GM19025 (cell line): ENCODE results near the gene NGEF.

Experiments used
- ATAC-seq: cut with Tn5 transposase; IDR thresholded peaks from one replicate; pipeline ENCODE4 v1.9.1; 2021; ENCODE audit warnings: mild to moderate bottlenecking, low read depth, moderate library complexity; ENCODE audit not compliant: unreplicated experiment

NGEF gene

GRCh38 chr2:232876161-232876977, 136.7 kb downstream of the NGEF start:
- no peak for ATAC-seq

DNA sequence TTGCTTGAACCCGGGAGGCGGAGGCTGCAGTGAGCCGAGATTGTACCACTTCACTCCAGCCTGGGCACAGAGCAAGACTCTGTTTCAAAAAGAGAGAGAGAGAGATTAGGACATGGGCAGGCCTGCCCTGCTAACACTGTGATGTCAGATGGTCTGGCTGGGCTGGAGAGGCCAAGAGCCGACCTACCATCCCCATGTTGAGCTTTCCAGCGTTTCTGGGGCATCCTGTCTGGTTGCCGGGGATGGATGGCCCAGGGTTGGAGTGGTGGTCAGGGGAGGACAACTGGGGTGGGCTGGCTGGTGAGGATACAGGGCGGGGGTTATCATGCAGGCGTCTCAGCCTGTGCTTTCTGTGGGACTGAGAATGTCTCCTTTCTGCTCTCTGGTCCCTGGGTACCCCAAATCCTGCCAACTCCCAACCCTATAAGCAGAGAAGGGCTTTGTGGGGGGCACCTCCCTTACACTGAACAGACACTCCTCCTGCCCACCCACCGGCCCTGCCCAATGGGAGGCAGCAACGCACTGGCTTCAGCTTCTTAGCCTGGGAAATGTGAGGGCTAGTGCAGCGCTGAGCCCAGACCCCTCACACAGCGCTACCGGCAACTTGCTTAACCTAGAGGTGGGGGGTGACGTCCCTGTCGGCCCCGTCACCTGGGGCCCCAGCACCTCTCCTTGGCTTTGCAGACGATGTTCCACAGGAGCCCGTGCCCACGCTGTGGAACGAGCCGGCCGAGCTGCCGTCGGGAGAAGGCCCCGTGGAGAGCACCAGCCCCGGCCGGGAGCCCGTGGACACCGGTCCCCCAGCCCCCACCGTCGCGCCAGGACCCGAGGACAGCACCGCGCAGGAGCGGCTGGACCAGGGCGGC, 137.6 kb downstream of the NGEF start:
- ATAC-seq, result no peak

GRCh38 chr2:232874677-232875223, 138.3 kb downstream of the NGEF start:
- no peak for ATAC-seq

DNA sequence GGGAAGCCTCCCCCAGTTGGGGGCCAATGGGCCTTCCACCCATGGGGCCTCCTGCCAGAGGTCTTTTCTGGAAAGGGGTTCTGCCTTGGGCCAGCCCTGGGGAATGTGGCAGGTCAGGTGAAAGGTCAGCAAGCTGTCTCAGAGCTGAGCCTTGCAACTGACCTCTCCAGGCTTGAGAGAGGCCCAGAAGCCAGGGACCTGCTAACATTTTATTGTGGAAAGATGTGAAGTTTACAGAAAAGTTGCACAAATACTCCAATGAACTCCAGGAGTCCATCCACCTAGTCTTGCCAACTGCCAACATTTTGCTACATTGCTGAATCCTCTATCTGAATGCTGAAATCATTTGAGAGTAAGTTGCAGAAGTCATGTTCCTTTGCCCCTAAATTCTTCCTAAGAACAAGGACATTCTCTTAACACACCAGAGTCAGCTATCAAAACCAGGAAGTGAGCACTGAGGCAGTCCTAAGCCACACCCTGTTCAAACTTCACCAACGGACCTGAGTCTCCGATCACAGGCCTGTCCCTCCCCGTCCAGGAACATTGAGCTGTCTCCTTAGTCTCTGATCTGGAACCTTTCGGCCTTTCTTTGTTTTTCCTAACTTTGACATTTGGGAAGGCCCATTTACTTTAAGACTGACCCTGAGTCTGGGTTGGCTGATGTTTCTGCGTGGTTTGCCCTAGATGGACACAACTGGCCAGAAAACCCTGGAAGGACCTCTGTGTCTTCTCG, 139.0 kb downstream of the NGEF start:
- ATAC-seq, result no peak

GRCh38 chr2:232873292-232873908, 139.7 kb downstream of the NGEF start:
- ATAC-seq, result no peak

DNA sequence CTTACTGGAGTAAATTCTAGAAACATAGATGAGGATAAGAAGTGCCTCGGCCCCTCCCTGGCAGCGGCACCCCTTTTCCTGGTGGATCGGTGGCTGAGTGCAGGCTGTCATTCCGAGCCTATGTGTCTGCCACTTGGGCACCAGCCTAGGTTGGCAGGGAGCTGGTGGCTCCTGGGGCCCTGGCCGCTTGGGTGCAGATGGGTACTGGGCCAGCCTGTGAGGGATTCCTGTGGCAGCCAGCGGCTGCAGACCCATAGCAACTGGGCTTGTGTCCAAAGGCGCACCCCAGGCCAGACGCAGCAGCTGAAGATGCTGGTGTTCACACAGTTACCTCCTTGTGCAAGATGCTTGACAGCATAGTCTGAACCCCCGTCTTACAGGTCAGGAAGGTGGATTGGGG, 140.2 kb downstream of the NGEF start:
- no peak for ATAC-seq

- no peak for ATAC-seq
These were observed 141.0 kb downstream of the NGEF start for GRCh38 chr2:232871835-232872736.

DNA sequence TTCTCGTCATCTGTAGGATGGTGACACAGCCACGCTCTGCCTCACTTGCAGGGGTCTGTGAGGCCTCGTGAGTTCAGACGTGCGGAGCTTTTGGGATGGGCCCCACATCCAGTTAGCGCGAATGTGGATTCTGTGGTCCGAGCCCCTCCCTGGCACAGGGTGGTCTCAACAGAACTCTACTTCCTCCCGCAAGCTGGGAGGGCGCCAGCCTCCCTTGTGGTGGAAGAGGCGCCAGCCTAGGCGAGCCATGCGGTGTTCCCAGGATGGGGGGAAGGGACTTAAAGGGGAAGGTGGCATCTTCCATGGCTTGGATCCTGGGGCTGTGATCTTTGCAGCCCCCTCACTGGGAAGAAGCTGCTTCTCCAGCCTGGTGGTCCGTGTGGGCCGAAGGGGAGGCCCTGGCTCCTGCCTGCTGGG, 141.6 kb downstream of the NGEF start:
- no peak for ATAC-seq

DNA sequence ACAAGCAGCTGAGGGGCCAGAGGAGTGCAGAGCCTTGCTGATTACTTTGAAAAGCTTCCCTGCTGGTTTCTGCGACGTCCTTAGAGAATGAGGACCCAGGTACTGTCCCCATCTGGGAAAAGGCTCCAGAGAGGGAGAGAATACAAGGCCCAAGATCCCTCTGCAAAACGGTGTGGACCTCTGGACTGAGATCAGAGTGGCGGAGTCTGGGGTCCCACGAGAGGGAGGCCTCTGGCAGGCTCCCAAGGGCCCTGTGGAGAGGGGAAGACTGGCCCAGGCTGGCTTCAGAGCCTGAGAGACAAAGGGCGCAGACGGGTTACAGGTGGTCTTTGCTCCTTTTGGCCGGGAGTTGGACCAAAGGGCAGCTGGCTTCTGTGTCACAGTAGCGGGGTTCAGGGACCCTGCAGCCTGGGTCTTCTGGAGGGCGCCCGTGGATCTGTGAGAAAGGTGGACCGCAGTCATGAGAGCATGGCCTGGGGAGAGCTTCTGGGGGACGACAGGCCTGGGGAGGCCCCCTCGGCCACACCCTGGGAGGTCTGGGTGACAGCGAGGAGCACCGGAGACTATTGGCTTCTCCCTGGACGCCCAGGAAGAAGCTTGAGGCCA, 142.2 kb downstream of the NGEF start:
- no peak for ATAC-seq

- ATAC-seq, result no peak
These were observed 142.9 kb downstream of the NGEF start, which contains the start of gene SNORC for GRCh38 chr2:232870018-232870765. Gene SNORC, plus strand, starts transcription at chr2:232870264. Its CDS starts 78 bp downstream, at chr2:232870342.

- no peak for ATAC-seq
These were observed 143.7 kb downstream of the NGEF start for GRCh38 chr2:232869138-232870017.

DNA sequence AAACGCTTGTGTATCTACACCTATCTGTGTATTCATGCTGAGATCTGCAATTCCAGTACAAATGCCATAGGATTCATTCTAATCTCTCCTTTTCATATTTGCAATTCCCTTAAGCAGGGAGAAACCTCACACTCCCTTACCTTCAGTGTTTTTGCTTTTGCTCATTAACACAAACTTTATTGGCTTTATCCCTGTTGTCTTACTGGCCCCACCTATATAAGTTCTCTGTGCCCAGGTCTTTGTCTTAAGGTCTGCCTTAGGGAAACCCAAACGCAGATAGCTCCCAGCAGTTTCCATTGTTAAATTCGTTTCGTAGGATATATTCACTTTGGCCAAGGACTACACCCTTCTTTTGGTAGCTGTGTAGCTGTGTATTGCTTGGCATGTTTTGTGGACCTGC, 147.0 kb downstream of the NGEF start:
- no peak for ATAC-seq

- ATAC-seq, result no peak
These were observed 147.9 kb downstream of the NGEF start for GRCh38 chr2:232865165-232865564.

- no peak for ATAC-seq
These were observed 149.1 kb downstream of the NGEF start for GRCh38 chr2:232863996-232864395.

DNA sequence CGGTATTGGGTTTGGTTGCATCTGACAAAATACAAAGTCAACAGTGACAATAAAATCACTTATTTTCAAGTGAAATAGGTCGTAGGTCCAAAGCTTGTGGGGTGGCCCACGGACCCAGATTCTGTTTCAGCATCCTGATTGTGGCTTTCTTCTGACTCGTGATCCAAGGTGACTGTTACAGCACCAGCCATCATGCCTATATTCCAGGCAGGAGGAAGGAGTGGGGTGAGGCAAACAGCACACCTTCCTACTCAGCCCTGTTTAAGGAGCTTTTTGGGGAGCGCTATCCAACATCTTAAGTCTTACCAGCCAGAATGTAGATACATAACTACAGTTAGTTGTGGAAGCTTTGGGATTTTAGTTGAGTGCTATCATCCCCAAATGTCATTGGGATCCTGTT, 151.7 kb downstream of the NGEF start:
- no peak for ATAC-seq

GRCh38 chr2:232860593-232861241, 152.3 kb downstream of the NGEF start:
- no peak for ATAC-seq
